HEK293 (cell line): ENCODE data around the gene EYS.

Experiments
- CTCF ChIA-PET: fragments of 350-600 bp; formaldehyde crosslinking; extraction: SDS; loops from one replicate; lab custom pipeline; 2021; ENCODE audit warnings: antibody characterized with exemption; lab: Yijun Ruan, JAX
- POLR2A ChIA-PET: fragments of 300-600 bp; formaldehyde crosslinking; extraction: SDS; loops from one replicate; lab custom pipeline; 2020; ENCODE audit warnings: antibody characterized with exemption, inconsistent platforms; lab: Yijun Ruan, JAX
- H3K27ac ChIP-seq: fragments of 200-500 bp; sonication (Bioruptor generic); 2 replicates; pipeline ENCODE4 v1.5.1; 2014; ENCODE audit warnings: low read depth, low read length, control low read depth, inconsistent platforms; ENCODE audit errors: extremely low read depth
- H3K36me3 ChIP-seq, 2 experiments: fragments of 200-500 bp in 1 of 2; sonication (Bioruptor generic) in 1 of 2; 1 replicate in 1 of 2; 2 replicates in 1 of 2; pipeline ENCODE4 v1.5.1; 2014 to 2017; ENCODE audit warnings: inconsistent platforms in 2 of 2, low read length in 2 of 2; ENCODE audit not compliant: control insufficient read depth in 2 of 2, insufficient read depth in 1 of 2
- H3K4me1 ChIP-seq: fragments of 200-500 bp; sonication (Bioruptor generic); 2 replicates; pipeline ENCODE4 v1.5.1; 2014; ENCODE audit warnings: mild to moderate bottlenecking, low read length, inconsistent platforms; ENCODE audit not compliant: control insufficient read depth, insufficient read depth
- H3K4me3 ChIP-seq: 2 replicates; pipeline ENCODE4 v1.5.1; 2011; ENCODE audit warnings: low read depth, mild to moderate bottlenecking, control low read depth, low read length, moderate library complexity
- H3K9me3 ChIP-seq: fragments of 200-500 bp; sonication (Bioruptor generic); 2 replicates; pipeline ENCODE4 v1.5.1; 2014; ENCODE audit warnings: low read depth, low read length, inconsistent platforms; ENCODE audit not compliant: control insufficient read depth, insufficient read depth
- EGR2 ChIP-seq: fragments of 450-650 bp; formaldehyde crosslinking; IDR thresholded peaks from 2 replicates; pipeline ENCODE4 v1.5.1; 2016; ENCODE audit warnings: low read depth, missing biosample characterization, missing genetic modification characterization
- ZNF140 ChIP-seq: fragments of 450-650 bp; formaldehyde crosslinking; IDR thresholded peaks from 2 replicates; pipeline ENCODE4 v1.5.1; 2016; ENCODE audit warnings: missing biosample characterization, missing genetic modification characterization
- ZNF202 ChIP-seq: fragments of 450-650 bp; formaldehyde crosslinking; IDR thresholded peaks from 2 replicates; pipeline ENCODE4 v1.5.1; 2016; ENCODE audit warnings: missing biosample characterization, missing genetic modification characterization, borderline replicate concordance
- ZNF221 ChIP-seq: fragments of 450-650 bp; formaldehyde crosslinking; IDR thresholded peaks from 2 replicates; pipeline ENCODE4 v1.5.1; 2017; ENCODE audit warnings: missing biosample characterization, missing genetic modification characterization, borderline replicate concordance
- ZNF354C ChIP-seq: fragments of 450-650 bp; formaldehyde crosslinking; IDR thresholded peaks from 2 replicates; pipeline ENCODE4 v1.5.1; 2016; ENCODE audit warnings: missing biosample characterization, missing genetic modification characterization, low read depth, borderline replicate concordance
- ZNF394 ChIP-seq: fragments of 450-650 bp; formaldehyde crosslinking; IDR thresholded peaks from 2 replicates; pipeline ENCODE4 v1.5.1; 2016; ENCODE audit warnings: missing biosample characterization, missing genetic modification characterization, mild to moderate bottlenecking, moderate library complexity, borderline replicate concordance
- ZNF596 ChIP-seq: fragments of 450-650 bp; IDR thresholded peaks from 2 replicates; pipeline ENCODE4 v1.5.0; 2018; ENCODE audit warnings: missing biosample characterization, mild to moderate bottlenecking, missing genetic modification characterization, moderate library complexity
- ZNF664 ChIP-seq: fragments of 450-650 bp; formaldehyde crosslinking; IDR thresholded peaks from 2 replicates; pipeline ENCODE4 v1.5.1; 2016; ENCODE audit warnings: missing biosample characterization, missing genetic modification characterization
- ZNF837 ChIP-seq: fragments of 450-650 bp; formaldehyde crosslinking; IDR thresholded peaks from 2 replicates; pipeline ENCODE4 v1.5.1; 2016; ENCODE audit warnings: missing biosample characterization, missing genetic modification characterization
- TF ChIP-seq, protein P1 (sequence below): fragments of 450-650 bp; formaldehyde crosslinking; IDR thresholded peaks from 2 replicates; pipeline ENCODE4 v1.5.1; 2016; ENCODE audit warnings: missing biosample characterization, missing genetic modification characterization
- TF ChIP-seq, protein P2 (sequence below): fragments of 450-650 bp; formaldehyde crosslinking; IDR thresholded peaks from 2 replicates; pipeline ENCODE4 v1.5.0; 2017; ENCODE audit warnings: missing biosample characterization, missing genetic modification characterization, borderline replicate concordance
- TF ChIP-seq, protein P3 (sequence below): fragments of 450-650 bp; formaldehyde crosslinking; conservative IDR thresholded peaks from 2 replicates; pipeline ENCODE4 v1.5.1; 2016; ENCODE audit warnings: low read depth, missing biosample characterization, missing genetic modification characterization
- TF ChIP-seq, protein P4 (sequence below): fragments of 450-650 bp; formaldehyde crosslinking; IDR thresholded peaks from 2 replicates; pipeline ENCODE4 v1.5.1; 2016; ENCODE audit warnings: missing biosample characterization, missing genetic modification characterization, low read depth

The EYS gene

DNA sequence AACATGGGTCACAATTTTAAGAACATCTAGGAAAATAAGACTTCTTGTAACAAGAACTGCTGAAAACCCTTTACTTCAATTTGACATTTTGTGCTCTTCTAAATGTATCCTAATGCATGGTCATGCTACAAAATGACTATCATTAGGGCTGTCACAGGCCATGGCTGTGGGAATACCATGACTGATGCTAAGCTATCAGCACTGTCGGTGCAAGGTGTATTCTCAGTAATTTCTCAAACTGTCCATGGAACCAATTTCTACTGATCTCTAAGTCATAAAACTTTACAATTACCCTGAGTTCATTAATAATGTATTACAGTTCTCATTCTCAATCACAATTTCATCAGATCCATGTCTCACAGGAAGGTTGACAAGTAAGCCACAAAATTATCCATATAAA is 625.3 kb downstream of the EYS start:
- no peaks in the 10 kb centered on the region for H3K36me3 ChIP-seq
- H3K9me3 ChIP-seq = no peaks in the 10 kb centered on the region
- H3K4me3 ChIP-seq = no peak overlapping the region
- H3K4me1 ChIP-seq = no peaks in the 10 kb centered on the region
- CTCF ChIA-PET = no interaction called here
- POLR2A ChIA-PET = no interaction called here
- TF ChIP-seq ZNF837 = no peak
- no peak overlapping the region for H3K27ac ChIP-seq

DNA sequence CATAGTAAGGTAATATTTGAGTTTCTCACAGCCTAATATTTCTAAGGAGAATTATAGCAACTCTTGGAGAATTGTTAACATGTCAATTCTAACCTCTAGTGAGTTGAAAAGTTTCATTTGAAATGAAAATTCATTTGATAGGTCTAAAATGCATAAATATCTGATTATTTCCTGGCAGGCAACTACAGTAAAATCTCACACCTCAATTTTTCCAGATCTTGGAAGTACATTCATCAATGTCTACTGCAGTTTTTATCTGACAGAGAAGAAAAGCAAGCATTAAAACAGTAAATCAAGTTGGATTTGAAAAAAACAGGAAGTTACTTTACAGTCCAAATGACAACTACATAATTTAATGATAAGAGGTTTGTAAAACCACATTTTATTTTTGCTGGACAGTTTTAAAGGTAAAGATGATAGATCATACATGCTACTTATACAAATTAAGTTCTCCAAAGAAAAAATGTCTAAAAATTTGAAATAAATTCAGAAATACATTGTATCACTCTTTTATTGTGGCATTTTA is 631.3 kb downstream of the EYS start:
- no peak overlapping the region for H3K27ac ChIP-seq
- H3K9me3 ChIP-seq = no peaks in the 10 kb centered on the region
- TF ChIP-seq, protein P1, sequence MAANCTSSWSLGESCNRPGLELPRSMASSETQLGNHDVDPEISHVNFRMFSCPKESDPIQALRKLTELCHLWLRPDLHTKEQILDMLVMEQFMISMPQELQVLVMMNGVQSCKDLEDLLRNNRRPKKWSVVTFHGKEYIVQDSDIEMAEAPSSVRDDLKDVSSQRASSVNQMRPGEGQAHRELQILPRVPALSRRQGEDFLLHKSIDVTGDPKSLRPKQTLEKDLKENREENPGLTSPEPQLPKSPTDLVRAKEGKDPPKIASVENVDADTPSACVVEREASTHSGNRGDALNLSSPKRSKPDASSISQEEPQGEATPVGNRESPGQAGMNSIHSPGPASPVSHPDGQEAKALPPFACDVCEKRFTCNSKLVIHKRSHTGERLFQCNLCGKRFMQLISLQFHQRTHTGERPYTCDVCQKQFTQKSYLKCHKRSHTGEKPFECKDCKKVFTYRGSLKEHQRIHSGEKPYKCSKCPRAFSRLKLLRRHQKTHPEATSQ (tag by site-specific recombination) = no peak
- TF ChIP-seq ZNF354C (no peak), ZNF394 (tag by site-specific recombination) (no peak), ZNF596 (tag by site-specific recombination) (no peak), ZNF664 (tag by site-specific recombination) (no peak), ZNF140 (no peak), ZNF221 (tag by site-specific recombination) (no peak), EGR2 (no peak), ZNF202 (tag by site-specific recombination) (no peak)
- TF ChIP-seq, protein P2, sequence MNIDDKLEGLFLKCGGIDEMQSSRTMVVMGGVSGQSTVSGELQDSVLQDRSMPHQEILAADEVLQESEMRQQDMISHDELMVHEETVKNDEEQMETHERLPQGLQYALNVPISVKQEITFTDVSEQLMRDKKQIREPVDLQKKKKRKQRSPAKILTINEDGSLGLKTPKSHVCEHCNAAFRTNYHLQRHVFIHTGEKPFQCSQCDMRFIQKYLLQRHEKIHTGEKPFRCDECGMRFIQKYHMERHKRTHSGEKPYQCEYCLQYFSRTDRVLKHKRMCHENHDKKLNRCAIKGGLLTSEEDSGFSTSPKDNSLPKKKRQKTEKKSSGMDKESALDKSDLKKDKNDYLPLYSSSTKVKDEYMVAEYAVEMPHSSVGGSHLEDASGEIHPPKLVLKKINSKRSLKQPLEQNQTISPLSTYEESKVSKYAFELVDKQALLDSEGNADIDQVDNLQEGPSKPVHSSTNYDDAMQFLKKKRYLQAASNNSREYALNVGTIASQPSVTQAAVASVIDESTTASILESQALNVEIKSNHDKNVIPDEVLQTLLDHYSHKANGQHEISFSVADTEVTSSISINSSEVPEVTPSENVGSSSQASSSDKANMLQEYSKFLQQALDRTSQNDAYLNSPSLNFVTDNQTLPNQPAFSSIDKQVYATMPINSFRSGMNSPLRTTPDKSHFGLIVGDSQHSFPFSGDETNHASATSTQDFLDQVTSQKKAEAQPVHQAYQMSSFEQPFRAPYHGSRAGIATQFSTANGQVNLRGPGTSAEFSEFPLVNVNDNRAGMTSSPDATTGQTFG = no peak
- H3K4me3 ChIP-seq = no peak overlapping the region
- no peaks in the 10 kb centered on the region for H3K4me1 ChIP-seq
- H3K36me3 ChIP-seq = no peaks in the 10 kb centered on the region
- ChIA-PET POLR2A (no interaction called here), CTCF (no interaction called here)

DNA sequence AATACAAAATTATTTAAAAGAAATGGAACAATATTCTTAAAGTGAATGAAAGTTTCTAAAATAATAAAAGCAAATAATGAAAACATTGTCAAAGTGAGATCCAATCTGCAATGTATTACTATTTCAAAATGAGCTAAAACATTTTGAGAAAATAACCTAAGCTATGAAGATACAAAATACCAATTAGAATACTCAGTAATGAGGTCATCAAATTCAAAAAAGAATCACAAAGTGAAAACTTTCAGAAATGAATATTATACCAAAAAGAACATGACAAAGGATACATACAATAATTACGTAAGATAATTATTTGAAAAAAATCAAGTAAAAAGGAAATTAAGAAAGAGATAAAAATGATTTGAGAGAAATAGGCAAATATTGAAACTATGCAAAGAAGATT is 634.5 kb downstream of the EYS start:
- Histone ChIP-seq H3K4me1 (no peaks in the 10 kb centered on the region), H3K27ac (no peak overlapping the region), H3K4me3 (no peak overlapping the region), H3K9me3 (no peaks in the 10 kb centered on the region), H3K36me3 (no peaks in the 10 kb centered on the region)
- POLR2A ChIA-PET = no interaction called here
- TF ChIP-seq, protein P3, sequence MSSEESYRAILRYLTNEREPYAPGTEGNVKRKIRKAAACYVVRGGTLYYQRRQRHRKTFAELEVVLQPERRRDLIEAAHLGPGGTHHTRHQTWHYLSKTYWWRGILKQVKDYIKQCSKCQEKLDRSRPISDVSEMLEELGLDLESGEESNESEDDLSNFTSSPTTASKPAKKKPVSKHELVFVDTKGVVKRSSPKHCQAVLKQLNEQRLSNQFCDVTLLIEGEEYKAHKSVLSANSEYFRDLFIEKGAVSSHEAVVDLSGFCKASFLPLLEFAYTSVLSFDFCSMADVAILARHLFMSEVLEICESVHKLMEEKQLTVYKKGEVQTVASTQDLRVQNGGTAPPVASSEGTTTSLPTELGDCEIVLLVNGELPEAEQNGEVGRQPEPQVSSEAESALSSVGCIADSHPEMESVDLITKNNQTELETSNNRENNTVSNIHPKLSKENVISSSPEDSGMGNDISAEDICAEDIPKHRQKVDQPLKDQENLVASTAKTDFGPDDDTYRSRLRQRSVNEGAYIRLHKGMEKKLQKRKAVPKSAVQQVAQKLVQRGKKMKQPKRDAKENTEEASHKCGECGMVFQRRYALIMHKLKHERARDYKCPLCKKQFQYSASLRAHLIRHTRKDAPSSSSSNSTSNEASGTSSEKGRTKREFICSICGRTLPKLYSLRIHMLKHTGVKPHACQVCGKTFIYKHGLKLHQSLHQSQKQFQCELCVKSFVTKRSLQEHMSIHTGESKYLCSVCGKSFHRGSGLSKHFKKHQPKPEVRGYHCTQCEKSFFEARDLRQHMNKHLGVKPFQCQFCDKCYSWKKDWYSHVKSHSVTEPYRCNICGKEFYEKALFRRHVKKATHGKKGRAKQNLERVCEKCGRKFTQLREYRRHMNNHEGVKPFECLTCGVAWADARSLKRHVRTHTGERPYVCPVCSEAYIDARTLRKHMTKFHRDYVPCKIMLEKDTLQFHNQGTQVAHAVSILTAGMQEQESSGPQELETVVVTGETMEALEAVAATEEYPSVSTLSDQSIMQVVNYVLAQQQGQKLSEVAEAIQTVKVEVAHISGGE (tag by site-specific recombination) = no peak
- TF ChIP-seq, protein P4, sequence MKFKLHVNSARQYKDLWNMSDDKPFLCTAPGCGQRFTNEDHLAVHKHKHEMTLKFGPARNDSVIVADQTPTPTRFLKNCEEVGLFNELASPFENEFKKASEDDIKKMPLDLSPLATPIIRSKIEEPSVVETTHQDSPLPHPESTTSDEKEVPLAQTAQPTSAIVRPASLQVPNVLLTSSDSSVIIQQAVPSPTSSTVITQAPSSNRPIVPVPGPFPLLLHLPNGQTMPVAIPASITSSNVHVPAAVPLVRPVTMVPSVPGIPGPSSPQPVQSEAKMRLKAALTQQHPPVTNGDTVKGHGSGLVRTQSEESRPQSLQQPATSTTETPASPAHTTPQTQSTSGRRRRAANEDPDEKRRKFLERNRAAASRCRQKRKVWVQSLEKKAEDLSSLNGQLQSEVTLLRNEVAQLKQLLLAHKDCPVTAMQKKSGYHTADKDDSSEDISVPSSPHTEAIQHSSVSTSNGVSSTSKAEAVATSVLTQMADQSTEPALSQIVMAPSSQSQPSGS (tag by site-specific recombination) = peak; percentile 78
- CTCF ChIA-PET = interaction anchor here (0.6 kb wide), 1 partner anchor 43 kb away, joined by 3 read pairs; no protein-coding TSS in a partner anchor
